ENCODE results near the gene CSNK1E. TPM values are rescaled to one million over a fixed set of nuclear protein-coding genes. Genes with fewer than 3 reads are reported as not detected.

The CSNK1E gene
- total and polyA plus RNA-seq, 9 of the 15 experiments (the other 6 are each of a cell fraction or from before 2014, with no cell fraction given): 2.7 to 70.0 (median 41.3) TPM

DNA sequence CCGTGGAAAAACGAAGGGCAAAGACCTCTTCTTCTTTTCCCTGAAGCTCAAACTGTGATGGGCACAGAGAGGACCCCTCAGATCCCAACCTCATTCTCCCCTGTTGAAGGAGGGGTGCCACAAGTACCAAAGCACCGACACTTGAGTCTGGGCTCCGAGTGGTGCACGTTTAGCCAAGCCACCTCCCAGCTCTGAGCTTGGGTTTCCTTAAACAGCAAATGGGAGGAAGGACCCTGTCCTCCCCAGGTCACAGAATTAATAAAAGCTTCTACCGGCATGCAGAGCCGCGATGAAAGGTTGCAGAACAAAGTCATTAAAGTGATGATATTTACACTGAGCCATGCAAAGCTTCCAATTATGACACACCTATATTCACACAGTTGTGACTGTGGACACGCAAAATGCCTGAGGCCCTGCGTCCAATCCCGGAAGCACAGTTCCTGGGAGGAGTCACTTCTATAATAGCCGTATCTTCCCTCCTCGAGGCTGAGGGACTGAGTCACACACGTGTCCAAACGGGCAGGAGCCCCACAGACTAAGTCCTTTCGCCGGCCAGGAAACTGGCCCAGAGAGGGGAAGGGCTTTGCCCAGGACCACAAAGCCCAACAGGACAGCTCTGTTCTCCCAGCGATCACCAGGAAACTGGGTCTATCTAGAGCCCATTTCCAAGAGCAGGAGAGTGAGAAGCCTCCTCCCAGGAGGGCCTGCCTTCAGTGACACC, 922 bp upstream of the CSNK1E start:
- Histone ChIP-seq H3K9ac (ENCODE audit: insufficient read depth in 1 of 2, low read depth in 2 of 2, low read length in 2 of 2) (peak overlapping the region; percentile 70 to 80), H3K9me3 (replicated peaks; ENCODE audit: control insufficient read depth, insufficient read depth, low read depth, low read length) (no peaks in the 10 kb centered on the region), H3K27me3 (ENCODE audit: control insufficient read depth in 2 of 2, insufficient read depth in 2 of 2, low read length in 2 of 2) (no peaks in the 10 kb centered on the region; a peak in 1 of 5 replicates), H3K9me1 (ENCODE audit: control insufficient read depth, insufficient read depth, low read length) (no peaks in the 10 kb centered on the region), H3K4me3 (peak overlapping the region; percentile 55), H2AFZ (ENCODE audit: low read depth, low read length) (peak overlapping the region; percentile 91), H3K4me2 (ENCODE audit: insufficient read depth, low read length) (peak overlapping the region; percentile 93), H3K36me3 (ENCODE audit: control insufficient read depth, insufficient read depth, low read length) (peaks cover 17% of the 10 kb centered on the region; the same call in 1 of the 3 replicates), H3K79me2 (ENCODE audit: control insufficient read depth, insufficient read depth, low read length) (peaks cover 44% of the 10 kb centered on the region), H3K4me1 (replicated peaks in 1 of 2; ENCODE audit: control insufficient read depth in 2 of 2, insufficient read depth in 2 of 2, low read length in 2 of 2) (peaks cover 23 to 48% of the 10 kb centered on the region in 2 experiments), H4K20me1 (replicated peaks; ENCODE audit: control insufficient read depth, insufficient read depth, low read length) (peaks cover 23% of the 10 kb centered on the region), H3K27ac (ENCODE audit: extremely low read depth, low read depth, low read length) (peak overlapping the region; percentile 95)
- peak; percentile 99 for FAIRE-seq
- ChIA-PET CTCF (ENCODE audit: low intra/inter-chr PET ratio) (no interaction called here), POLR2A (interaction anchor here (0.5 to 0.6 kb wide), 3 partner anchors 10 to 914 kb away, joined by 3 read pairs; no protein-coding TSS in a partner anchor)
- under 1% methylated on average over 15 of the region's 18 CpGs for WGBS (ENCODE audit: insufficient coverage, low coverage, missing lambda C conversion rate)
- intact Hi-C loops (cut with micrococcal nuclease): no loop called here
- in situ Hi-C loops (cut with MboI): no loop called here
- ATAC-seq: peak; percentile 85
- no TSS peak for BruUV-seq (replicated peaks)
- DNase-seq (ENCODE audit: extremely low read depth in 1 of 4, low spot score in 3 of 4): peak; percentile 68 to 90 (median 76)
- TF ChIP-seq POLR2AphosphoS5 (IDR thresholded peaks at IDR 0.05; ENCODE audit: control insufficient read depth, insufficient read depth, low read depth, low read length) (peak; percentile 66; the same call in 1 of the 2 replicates), BACH1 (tag; IDR thresholded peaks at IDR 0.05) (peak; percentile 65; the same call in 1 of the 2 replicates), CEBPZ (IDR thresholded peaks at IDR 0.05; ENCODE audit: borderline replicate concordance, low read depth, low read length) (no peak), GABPA (tag; conservative IDR thresholded peaks at IDR 0.05; ENCODE audit: low read depth) (peak; percentile 53), TARDBP (IDR thresholded peaks at IDR 0.05) (no peak), ZNF253 (CRISPR knock-in tag; conservative IDR thresholded peaks at IDR 0.05) (no peak), ATF2 (CRISPR knock-in tag; IDR thresholded peaks at IDR 0.05) (no peak), GATAD2A (IDR thresholded peaks at IDR 0.05) (no peak), KDM4B (IDR thresholded peaks at IDR 0.05; ENCODE audit: borderline replicate concordance in 2 of 2, low read depth in 1 of 2) (no peak), ZNF121 (CRISPR knock-in tag; conservative IDR thresholded peaks at IDR 0.05) (0 out of 2 replicates have a peak, but pooled peaks have one; percentile 29), CCAR2 (IDR thresholded peaks at IDR 0.05; ENCODE audit: low read depth, low read length) (no peak), CBX8 (IDR thresholded peaks at IDR 0.05; ENCODE audit: borderline replicate concordance, extremely low read depth, low read depth, low read length, poor library complexity, severe bottlenecking) (no peak), TCF7L2 (IDR thresholded peaks at IDR 0.05; ENCODE audit: low read depth, low read length) (no peak), EP400 (IDR thresholded peaks at IDR 0.05) (peak; percentile 80), ZNF175 (CRISPR knock-in tag; IDR thresholded peaks at IDR 0.05; ENCODE audit: low read depth) (no peak)
- TF ChIP-seq, protein P1, sequence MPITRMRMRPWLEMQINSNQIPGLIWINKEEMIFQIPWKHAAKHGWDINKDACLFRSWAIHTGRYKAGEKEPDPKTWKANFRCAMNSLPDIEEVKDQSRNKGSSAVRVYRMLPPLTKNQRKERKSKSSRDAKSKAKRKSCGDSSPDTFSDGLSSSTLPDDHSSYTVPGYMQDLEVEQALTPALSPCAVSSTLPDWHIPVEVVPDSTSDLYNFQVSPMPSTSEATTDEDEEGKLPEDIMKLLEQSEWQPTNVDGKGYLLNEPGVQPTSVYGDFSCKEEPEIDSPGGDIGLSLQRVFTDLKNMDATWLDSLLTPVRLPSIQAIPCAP (CRISPR knock-in tag; IDR thresholded peaks at IDR 0.05; ENCODE audit: borderline replicate concordance): no peak
